H9 (cell line): ENCODE results near the gene DIAPH2. TPM values are rescaled to one million over a fixed set of nuclear protein-coding genes. Genes with fewer than 3 reads are reported as not detected.
A peak's percentile ranks its signal among the peaks of the same experiment; 100 is the strongest.

Source experiments
- DNase-seq: peaks from one replicate; pipeline ENCODE4 v3.0.0-alpha.2; 2017
- H2AFZ ChIP-seq: one replicate; pipeline ENCODE4 v1.6.1; 2013; ENCODE audit warnings: mild to moderate bottlenecking, low read length, control low read depth, moderate library complexity
- H2AK5ac ChIP-seq: 2 replicates; pipeline ENCODE4 v1.6.1; 2013; ENCODE audit warnings: low read length, control low read depth, mixed read lengths; ENCODE audit not compliant: insufficient read length
- H2BK120ac ChIP-seq: one replicate; pipeline ENCODE4 v1.6.1; 2013; ENCODE audit warnings: low read depth, mild to moderate bottlenecking, low read length, control low read depth, inconsistent platforms; ENCODE audit not compliant: poor library complexity, severe bottlenecking
- H2BK12ac ChIP-seq: 2 replicates; pipeline ENCODE4 v1.6.1; 2013; ENCODE audit warnings: low read length, control low read depth, mixed read lengths, low read depth; ENCODE audit not compliant: insufficient read length
- H2BK15ac ChIP-seq: 2 replicates; pipeline ENCODE4 v1.6.1; 2013; ENCODE audit warnings: low read depth, low read length, control low read depth
- H2BK20ac ChIP-seq: one replicate; pipeline ENCODE4 v1.6.1; 2013; ENCODE audit warnings: low read depth, mild to moderate bottlenecking, low read length, control low read depth, inconsistent platforms; ENCODE audit not compliant: poor library complexity, severe bottlenecking
- H2BK5ac ChIP-seq: 2 replicates; pipeline ENCODE4 v1.6.1; 2013; ENCODE audit warnings: low read length, control low read depth, mixed read lengths; ENCODE audit not compliant: insufficient read length
- H3K14ac ChIP-seq: 2 replicates; pipeline ENCODE4 v1.6.1; 2013; ENCODE audit warnings: low read length, control low read depth; ENCODE audit not compliant: insufficient read depth
- H3K18ac ChIP-seq: 2 replicates; pipeline ENCODE4 v1.6.1; 2013; ENCODE audit warnings: low read depth, mild to moderate bottlenecking, mixed read lengths, low read length, control low read depth; ENCODE audit not compliant: insufficient read length
- H3K23ac ChIP-seq: 2 replicates; pipeline ENCODE4 v1.6.1; 2013; ENCODE audit warnings: low read length, control low read depth, mixed read lengths, low read depth; ENCODE audit not compliant: insufficient read length
- H3K23me2 ChIP-seq: 2 replicates; pipeline ENCODE4 v1.6.1; 2013; ENCODE audit warnings: low read depth, mild to moderate bottlenecking, mixed read lengths, low read length, control low read depth; ENCODE audit not compliant: insufficient read length, poor library complexity, severe bottlenecking
- H3K27ac ChIP-seq: 2 replicates; pipeline ENCODE4 v1.5.1; 2013; ENCODE audit warnings: low read length, control low read depth, mixed read lengths, low read depth; ENCODE audit not compliant: insufficient read length
- H3K27me3 ChIP-seq: 2 replicates; pipeline ENCODE4 v1.6.1; 2013; ENCODE audit warnings: low read length, control low read depth, inconsistent platforms; ENCODE audit not compliant: insufficient read depth
- H3K4ac ChIP-seq: 2 replicates; pipeline ENCODE4 v1.6.1; 2013; ENCODE audit warnings: low read depth, mild to moderate bottlenecking, control low read depth, inconsistent platforms, low read length, moderate library complexity
- H3K4me1 ChIP-seq: 2 replicates; pipeline ENCODE4 v1.6.1; 2013; ENCODE audit warnings: low read length, control low read depth, inconsistent platforms; ENCODE audit not compliant: insufficient read depth
- H3K4me2 ChIP-seq: 2 replicates; pipeline ENCODE4 v1.6.1; 2013; ENCODE audit warnings: low read length, control low read depth, mixed read lengths; ENCODE audit not compliant: insufficient read length, insufficient read depth
- H3K56ac ChIP-seq: 2 replicates; pipeline ENCODE4 v1.6.1; 2013; ENCODE audit warnings: low read depth, mild to moderate bottlenecking, mixed read lengths, low read length, control low read depth; ENCODE audit not compliant: insufficient read length
- H3K79me1 ChIP-seq: 2 replicates; pipeline ENCODE4 v1.6.1; 2013; ENCODE audit warnings: low read depth, mild to moderate bottlenecking, moderate library complexity, low read length, control low read depth, inconsistent platforms; ENCODE audit not compliant: insufficient read depth, poor library complexity, severe bottlenecking
- H3K79me2 ChIP-seq: 2 replicates; pipeline ENCODE4 v1.6.1; 2013; ENCODE audit warnings: low read length, control low read depth, inconsistent platforms; ENCODE audit not compliant: insufficient read depth
- H3K9ac ChIP-seq: 2 replicates; pipeline ENCODE4 v1.6.1; 2013; ENCODE audit warnings: low read length, control low read depth, mixed read lengths; ENCODE audit not compliant: insufficient read length; ENCODE audit errors: extremely low read depth
- H3K9me3 ChIP-seq: one replicate; pipeline ENCODE4 v1.6.1; 2013; ENCODE audit warnings: low read depth, low read length, inconsistent platforms; ENCODE audit not compliant: control insufficient read depth
- H3T11ph ChIP-seq: one replicate; pipeline ENCODE4 v1.6.1; 2013; ENCODE audit warnings: mild to moderate bottlenecking, low read length, control low read depth, inconsistent platforms
- H4K20me1 ChIP-seq: one replicate; pipeline ENCODE4 v1.6.1; 2013; ENCODE audit not compliant: control insufficient read depth, insufficient read length, insufficient read depth
- H4K5ac ChIP-seq: 2 replicates; pipeline ENCODE4 v1.6.1; 2013; ENCODE audit warnings: low read depth, mild to moderate bottlenecking, mixed read lengths, low read length, control low read depth; ENCODE audit not compliant: insufficient read length
- H4K8ac ChIP-seq: replicated peaks from 2 replicates; pipeline ENCODE4 v1.6.1; 2013; ENCODE audit warnings: low read length, control low read depth, mixed read lengths, low read depth; ENCODE audit not compliant: insufficient read length
- H4K91ac ChIP-seq: 2 replicates; pipeline ENCODE4 v1.6.1; 2013; ENCODE audit warnings: low read depth, mild to moderate bottlenecking, moderate library complexity, mixed read lengths, low read length, control low read depth; ENCODE audit not compliant: insufficient read length
- H3K27ac Mint-ChIP-seq, 3 experiments: 2 replicates in 2 of 3; 3 replicates in 1 of 3; pipeline ENCODE4 v1.8.0; 2020 to 2021; ENCODE audit warnings: mixed read lengths in 3 of 3, mild to moderate bottlenecking in 1 of 3, moderate library complexity in 1 of 3
- H3K27me3 Mint-ChIP-seq: 2 replicates; pipeline ENCODE4 v1.8.0; 2021; ENCODE audit warnings: low read depth, mild to moderate bottlenecking, moderate library complexity, mixed read lengths
- H3K36me3 Mint-ChIP-seq, 3 experiments: 2 replicates in 2 of 3; 3 replicates in 1 of 3; pipeline ENCODE4 v1.8.0; 2020 to 2021; ENCODE audit warnings: low read depth in 3 of 3, mixed read lengths in 3 of 3; ENCODE audit not compliant: insufficient read depth in 1 of 3
- H3K4me1 Mint-ChIP-seq, 2 experiments: 2 replicates each; pipeline ENCODE4 v1.8.0; 2020; ENCODE audit warnings: mixed read lengths in 2 of 2
- H3K4me3 Mint-ChIP-seq, 2 experiments: 2 replicates in 1 of 2; 3 replicates in 1 of 2; pipeline ENCODE4 v1.8.0; 2020 to 2021; ENCODE audit warnings: mild to moderate bottlenecking in 2 of 2, mixed read lengths in 2 of 2, moderate library complexity in 1 of 2
- H3K9me3 Mint-ChIP-seq, 2 experiments: 2 replicates in 1 of 2; 3 replicates in 1 of 2; pipeline ENCODE4 v1.8.0; 2020; ENCODE audit warnings: mild to moderate bottlenecking in 2 of 2, mixed read lengths in 2 of 2, moderate library complexity in 1 of 2
- CTCF ChIP-seq: fragments of 200-600 bp; sonication (generic); conservative IDR thresholded peaks from 3 replicates; pipeline ENCODE4 v1.8.0; 2021; ENCODE audit warnings: antibody characterized with exemption, mild to moderate bottlenecking
- WGBS: extraction: QIAGEN DNeasy Blood & Tissue Kit; methylation state at CpG from one replicate; pipeline ENCODE4 v1.1.7; 2013; ENCODE audit warnings: missing lambda C conversion rate, low lambda C conversion rate, mixed read lengths; ENCODE audit not compliant: insufficient read length; ENCODE audit errors: extremely low coverage; 5-methylcytosine and 5-hydroxymethylcytosine counted together
- total RNA-seq: library from RNA; stranded (reverse); gene quantifications from 2 replicates; pipeline ENCODE4 v1.2.1, GENCODE V29; 2021

The DIAPH2 gene
- total RNA-seq, 1 experiment from 2014 or later, result 45.4 TPM

DNA sequence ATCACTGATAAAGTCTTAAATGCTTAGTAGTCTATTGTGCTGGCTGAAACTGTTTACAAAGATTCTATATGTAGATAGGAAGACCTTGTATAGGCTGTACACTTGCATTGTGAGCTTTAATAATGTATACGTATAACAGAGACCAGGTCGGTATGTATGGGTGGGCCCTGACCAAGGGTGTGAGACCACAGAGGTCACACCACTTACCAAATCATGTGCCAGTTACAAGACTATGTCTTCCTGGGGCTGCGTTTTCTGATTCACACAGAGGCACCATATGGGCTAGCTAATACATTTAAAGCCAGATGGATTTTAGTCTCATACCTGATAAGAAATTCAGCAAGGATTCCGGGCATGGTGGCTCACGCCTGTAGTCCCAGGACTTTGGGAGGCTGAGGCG is 8.8 kb downstream of the DIAPH2 start:
- Histone ChIP-seq H3K56ac (no peak overlapping the region), H2BK20ac (no peak overlapping the region), H3K9ac (no peak overlapping the region), H3K79me2 (no peaks in the 10 kb centered on the region), H2BK5ac (no peak overlapping the region), H4K8ac (no peak overlapping the region), H3K27ac (no peak overlapping the region), H4K91ac (no peak overlapping the region), H2BK12ac (no peak overlapping the region), H3K27me3 (no peaks in the 10 kb centered on the region), H3K4me2 (no peak overlapping the region), H2BK15ac (no peak overlapping the region), H3K18ac (no peak overlapping the region), H2BK120ac (no peak overlapping the region), H3K9me3 (no peaks in the 10 kb centered on the region), H2AFZ (no peak overlapping the region), H3K4me1 (peaks cover 2% of the 10 kb centered on the region; the same call in 1 of the 2 replicates), H3K23me2 (no peaks in the 10 kb centered on the region), H4K20me1 (no peaks in the 10 kb centered on the region), H3K4ac (no peak overlapping the region), H3K23ac (no peak overlapping the region), H3K14ac (no peak overlapping the region), H3K79me1 (no peaks in the 10 kb centered on the region), H4K5ac (no peak overlapping the region), H2AK5ac (no peak overlapping the region), H3T11ph (no peak overlapping the region)
- Mint-ChIP-seq H3K36me3 (peaks cover 0 to 9% (median 5%) of the 10 kb centered on the region in 3 experiments; a peak in 2 of 7 replicates), H3K4me1 (peaks cover 41 to 60% of the 10 kb centered on the region in 2 experiments), H3K27ac (peak overlapping the region in 1 of 3 experiments; percentile 76; a peak in 2 of 7 replicates), H3K4me3 (no peak overlapping the region), H3K9me3 (no peaks in the 10 kb centered on the region), H3K27me3 (no peaks in the 10 kb centered on the region; the same call in none of the 2 replicates)
- TF ChIP-seq CTCF, result no peak
- WGBS, result no CpG with 5 or more reads among the region's 6 CpGs
- DNase-seq, result no peak
